Measurements from ENCODE around the gene ZNF496.
A peak's percentile ranks its signal among the peaks of the same experiment; 100 is the strongest.
"Not testable (repeated sequence)": the region's sequence is repeated elsewhere in the genome, so short reads cannot be mapped to it uniquely, and the experiment has no call there.

Gene ZNF496

GRCh38 chr1:247365023-247365422 is 33.4 kb upstream of the ZNF496 start:
- DNase-seq (ENCODE audit: low read depth in 2 of 2) = no peak
- H3K4me3 ChIP-seq (replicated peaks in 1 of 2; ENCODE audit: low read depth in 2 of 2, low read length in 2 of 2) = no peak overlapping the region
- no peak for TF ChIP-seq CTCF (IDR thresholded peaks at IDR 0.05; ENCODE audit: low read depth, low read length)

GRCh38 chr1:247363000-247363399 is 31.3 kb upstream of the ZNF496 start:
- DNase-seq (ENCODE audit: low read depth in 2 of 2) = not testable (repeated sequence)

DNA sequence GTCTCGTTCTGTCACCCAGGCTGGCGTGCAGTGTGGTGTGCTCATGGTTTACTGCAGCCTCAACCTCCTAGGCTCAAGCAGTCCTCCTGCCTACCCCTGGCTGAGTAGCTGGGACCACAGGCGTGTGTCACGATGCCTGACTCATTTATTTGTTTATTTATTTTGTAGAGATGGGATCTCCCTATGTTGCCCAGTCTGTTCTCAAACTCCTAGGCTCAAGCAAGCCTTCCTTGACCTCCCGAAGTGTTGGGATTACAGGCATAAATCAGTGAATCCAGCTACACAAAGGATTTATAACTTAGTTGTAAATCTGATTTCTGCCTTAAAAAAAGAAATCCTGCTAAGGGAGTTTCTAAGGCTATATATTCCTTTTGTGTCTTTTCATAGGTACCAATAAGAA is 30.5 kb upstream of the ZNF496 start:
- DNase-seq (ENCODE audit: low read depth in 2 of 2) = no peak
- H3K4me3 ChIP-seq (replicated peaks in 1 of 2; ENCODE audit: low read depth in 2 of 2, low read length in 2 of 2) = no peak overlapping the region
- no peak for TF ChIP-seq CTCF (IDR thresholded peaks at IDR 0.05; ENCODE audit: low read depth, low read length)

More at GRCh38 chr1:247363000-247363399, 31.3 kb upstream of the ZNF496 start:
- H3K4me3 ChIP-seq (replicated peaks in 1 of 2; ENCODE audit: low read depth in 2 of 2, low read length in 2 of 2) = not testable (repeated sequence)

- no peak for TF ChIP-seq CTCF (IDR thresholded peaks at IDR 0.05; ENCODE audit: low read depth, low read length)
- peak; percentile 35 to 59 for DNase-seq (ENCODE audit: low read depth in 2 of 2)
- no peak overlapping the region for H3K4me3 ChIP-seq (replicated peaks in 1 of 2; ENCODE audit: low read depth in 2 of 2, low read length in 2 of 2)
These were observed 29.5 kb upstream of the ZNF496 start for GRCh38 chr1:247360991-247361731.

DNA sequence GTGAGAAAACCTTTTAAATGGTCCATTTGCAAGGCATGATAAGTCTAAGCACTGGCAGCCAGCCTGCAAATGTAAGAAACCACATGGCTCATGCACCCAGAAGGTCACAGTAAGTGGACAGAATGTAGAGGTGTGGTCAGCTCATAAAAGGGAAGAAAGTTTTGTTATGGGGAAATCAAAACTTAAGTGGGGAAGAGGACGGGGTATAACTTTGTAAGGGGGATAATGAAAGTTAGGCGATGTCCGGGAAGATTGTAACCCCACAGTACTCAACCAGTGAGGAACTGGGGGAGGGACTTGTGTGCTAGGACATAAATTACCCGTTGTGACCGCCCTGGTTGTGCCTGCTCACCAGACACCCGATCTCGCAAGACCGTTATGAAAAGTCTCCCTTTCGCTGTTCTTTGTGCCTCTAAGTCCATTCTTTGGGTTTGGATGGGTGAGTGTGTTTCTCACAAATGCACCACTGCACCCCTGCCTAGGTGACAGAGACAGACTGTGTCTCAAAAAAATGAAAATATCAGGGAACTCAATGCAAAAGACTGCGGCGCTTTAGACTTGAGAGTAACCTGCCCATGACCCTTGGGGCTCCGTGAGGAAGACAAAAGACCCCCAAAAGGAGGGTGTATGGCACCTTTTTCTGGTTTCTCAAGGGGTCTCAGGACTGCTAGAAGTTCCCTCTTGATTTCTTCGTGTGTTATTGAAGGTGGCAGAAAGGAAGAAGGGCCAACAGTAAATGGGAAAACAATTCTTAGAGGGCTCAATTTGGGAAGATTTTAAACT is 28.6 kb upstream of the ZNF496 start:
- H3K4me3 ChIP-seq (replicated peaks in 1 of 2; ENCODE audit: low read depth in 2 of 2, low read length in 2 of 2) = no peak overlapping the region
- no peak for TF ChIP-seq CTCF (IDR thresholded peaks at IDR 0.05; ENCODE audit: low read depth, low read length)
- no peak for DNase-seq (ENCODE audit: low read depth in 2 of 2)

DNA sequence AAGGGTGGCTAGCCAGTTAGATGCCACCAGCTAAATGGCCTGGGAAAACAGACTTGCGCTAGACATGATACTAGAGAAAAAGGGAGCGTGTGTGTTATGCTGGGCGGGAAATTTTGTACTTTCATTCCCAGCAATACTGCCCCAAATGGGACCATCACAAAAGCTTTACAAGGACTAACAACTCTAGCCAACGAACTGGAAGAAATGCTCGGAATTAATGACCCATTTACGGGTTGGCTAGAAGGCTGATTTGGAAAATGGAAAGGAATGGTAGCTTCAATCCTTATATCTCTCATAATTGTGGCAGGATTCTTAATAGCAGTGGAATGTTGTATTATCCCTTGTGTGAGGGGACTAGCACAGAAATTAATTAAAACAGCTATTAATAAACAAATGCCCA is 27.9 kb upstream of the ZNF496 start:
- no peak for TF ChIP-seq CTCF (IDR thresholded peaks at IDR 0.05; ENCODE audit: low read depth, low read length)
- no peak for DNase-seq (ENCODE audit: low read depth in 2 of 2)
- no peak overlapping the region for H3K4me3 ChIP-seq (replicated peaks in 1 of 2; ENCODE audit: low read depth in 2 of 2, low read length in 2 of 2)

DNA sequence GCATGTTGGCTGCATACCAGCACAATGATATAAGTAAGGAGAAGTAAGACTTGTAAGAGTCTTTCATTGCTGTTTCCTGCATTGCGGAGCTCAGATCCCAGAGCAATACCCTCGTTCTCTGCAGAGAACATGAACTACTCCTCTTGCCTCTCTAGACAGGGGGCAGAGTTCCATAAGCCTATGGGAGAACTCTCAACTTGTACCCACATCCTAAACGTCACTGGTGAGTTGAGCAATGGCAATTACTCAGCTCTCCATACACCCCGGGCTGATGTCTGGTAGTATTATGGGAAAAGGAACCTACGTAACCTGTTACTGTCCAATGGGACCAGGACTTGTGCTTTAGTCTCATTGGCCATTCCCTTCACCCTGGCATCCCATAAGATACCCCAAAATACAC is 27.3 kb upstream of the ZNF496 start:
- H3K4me3 ChIP-seq (replicated peaks in 1 of 2; ENCODE audit: low read depth in 2 of 2, low read length in 2 of 2) = no peak overlapping the region
- peak; percentile 10 for TF ChIP-seq CTCF (IDR thresholded peaks at IDR 0.05; ENCODE audit: low read depth, low read length)
- peak; percentile 52 to 81 for DNase-seq (ENCODE audit: low read depth in 2 of 2)

All from cardiac fibroblast (primary cell).